H1 (cell line): ENCODE data around the gene GALNT2. TPM values are rescaled to one million over a fixed set of nuclear protein-coding genes. Genes with fewer than 3 reads are reported as not detected.

ENCODE experiments used
- CTCF ChIA-PET: fragments of 300-600 bp; sonication (Branson Sonifier 250); formaldehyde crosslinking; loops from one replicate; lab custom pipeline; 2021; ENCODE audit not compliant: partially characterized antibody; lab: Charles Lee
- POLR2A ChIA-PET: fragments of 300-600 bp; sonication (Branson Sonifier 250); formaldehyde crosslinking; loops from one replicate; lab custom pipeline; 2021; ENCODE audit warnings: inconsistent platforms; ENCODE audit not compliant: partially characterized antibody; lab: Charles Lee
- DNase-seq, 2 experiments: peaks; one replicate each; pipeline versions ENCODE4 v3.0.0 to v3.0.0-alpha.2; 2010 to 2022; ENCODE audit warnings: low spot score in 2 of 2, low read depth in 1 of 2, mixed read lengths in 1 of 2
- FAIRE-seq: peaks from 2 replicates; lab custom pipeline; 2011; peaks lifted over from hg19 to GRCh38; lab: Jason Lieb, UNC
- H2AFZ ChIP-seq: 2 replicates; pipeline ENCODE4 v1.8.1; 2012; ENCODE audit warnings: low read length, inconsistent platforms
- H2AK5ac ChIP-seq: 2 replicates; pipeline ENCODE4 v1.6.1; 2013; ENCODE audit warnings: low read depth, low read length
- H2BK120ac ChIP-seq: replicated peaks from 2 replicates; pipeline ENCODE3; 2013; ENCODE audit warnings: low read depth, low read length, inconsistent platforms
- H2BK12ac ChIP-seq: 2 replicates; pipeline ENCODE4 v1.6.1; 2013; ENCODE audit warnings: low read depth, low read length
- H2BK15ac ChIP-seq: 2 replicates; pipeline ENCODE4 v1.6.1; 2013; ENCODE audit warnings: low read length
- H2BK20ac ChIP-seq: 2 replicates; pipeline ENCODE4 v1.6.1; 2013; ENCODE audit warnings: low read length
- H2BK5ac ChIP-seq: 2 replicates; pipeline ENCODE4 v1.6.1; 2013; ENCODE audit warnings: low read depth, low read length
- H3K14ac ChIP-seq: 2 replicates; pipeline ENCODE4 v1.6.1; 2013; ENCODE audit warnings: inconsistent platforms; ENCODE audit not compliant: insufficient read length
- H3K18ac ChIP-seq: 2 replicates; pipeline ENCODE4 v1.6.1; 2013; ENCODE audit warnings: low read length; ENCODE audit errors: extremely low read depth
- H3K23ac ChIP-seq: 2 replicates; pipeline ENCODE4 v1.6.1; 2013; ENCODE audit warnings: inconsistent platforms; ENCODE audit not compliant: insufficient read length
- H3K23me2 ChIP-seq: 2 replicates; pipeline ENCODE4 v1.6.1; 2013; ENCODE audit warnings: low read depth, low read length
- H3K27ac ChIP-seq: 2 replicates; pipeline ENCODE4 v1.6.1; 2011; ENCODE audit warnings: low read depth, low read length, inconsistent platforms
- H3K27me3 ChIP-seq, 4 experiments: replicated peaks in 1 of 4; 1 replicate in 1 of 4; 2 replicates in 3 of 4; pipeline versions ENCODE4 v1.6.1 to v1.8.1; 2011 to 2013; ENCODE audit warnings: low read length in 3 of 4, mild to moderate bottlenecking in 3 of 4, inconsistent platforms in 2 of 4, mixed read lengths in 2 of 4, moderate library complexity in 1 of 4; ENCODE audit not compliant: control insufficient read depth in 3 of 4, insufficient read depth in 3 of 4; ENCODE audit errors: extremely low read depth in 1 of 4
- H3K36me3 ChIP-seq, 4 experiments: 2 replicates each; pipeline versions ENCODE4 v1.6.1 to v1.8.1; 2011 to 2013; ENCODE audit warnings: mild to moderate bottlenecking in 4 of 4, low read length in 3 of 4, moderate library complexity in 2 of 4, control low read depth in 1 of 4, inconsistent platforms in 1 of 4; ENCODE audit not compliant: insufficient read depth in 4 of 4, control insufficient read depth in 2 of 4
- H3K4ac ChIP-seq: replicated peaks from 2 replicates; pipeline ENCODE3; 2013; ENCODE audit warnings: low read length, low read depth, mixed read lengths, inconsistent platforms; ENCODE audit not compliant: insufficient read length
- H3K4me1 ChIP-seq, 4 experiments: replicated peaks in 1 of 4; 1 replicate in 1 of 4; 2 replicates in 3 of 4; pipeline versions ENCODE4 v1.6.1 to v1.8.1; 2011 to 2013; ENCODE audit warnings: low read length in 3 of 4, inconsistent platforms in 2 of 4, mixed read lengths in 1 of 4; ENCODE audit not compliant: insufficient read depth in 4 of 4, control insufficient read depth in 3 of 4
- H3K4me2 ChIP-seq, 2 experiments: 2 replicates each; pipeline versions ENCODE4 v1.6.1 to v1.8.1; 2011 to 2013; ENCODE audit warnings: low read depth in 2 of 2, low read length in 2 of 2, control low read depth in 1 of 2, inconsistent platforms in 1 of 2, mild to moderate bottlenecking in 1 of 2; ENCODE audit not compliant: insufficient read depth in 1 of 2
- H3K4me3 ChIP-seq, 4 experiments: fragments of 200-600, 300-600 bp in 1 of 4; sonication (generic), shearing (Covaris generic), sonication (Bioruptor Twin) in 1 of 4; 2 replicates each; pipeline versions ENCODE4 v1.5.1 to v1.8.1; 2011 to 2016; ENCODE audit warnings: low read length in 4 of 4, low read depth in 3 of 4, control low read depth in 2 of 4, inconsistent platforms in 2 of 4, mild to moderate bottlenecking in 2 of 4, mixed read lengths in 1 of 4, moderate library complexity in 1 of 4; ENCODE audit not compliant: insufficient read depth in 2 of 4; ENCODE audit errors: extremely low read depth in 1 of 4
- H3K56ac ChIP-seq: replicated peaks from 2 replicates; pipeline ENCODE3; 2013; ENCODE audit warnings: low read depth, mild to moderate bottlenecking, mixed read lengths, low read length, inconsistent platforms; ENCODE audit not compliant: insufficient read length
- H3K79me1 ChIP-seq: 2 replicates; pipeline ENCODE4 v1.6.1; 2013; ENCODE audit warnings: low read depth, low read length, control low read depth
- H3K79me2 ChIP-seq, 2 experiments: 2 replicates each; pipeline versions ENCODE4 v1.6.1 to v1.8.1; 2012 to 2013; ENCODE audit warnings: low read length in 2 of 2, mild to moderate bottlenecking in 2 of 2, inconsistent platforms in 1 of 2; ENCODE audit not compliant: insufficient read depth in 2 of 2, control insufficient read depth in 1 of 2
- H3K9ac ChIP-seq, 4 experiments: replicated peaks in 1 of 4; 1 replicate in 1 of 4; 2 replicates in 3 of 4; pipeline versions ENCODE4 v1.6.1 to v1.8.1; 2011 to 2013; ENCODE audit warnings: low read depth in 3 of 4, low read length in 3 of 4, control low read depth in 2 of 4, mild to moderate bottlenecking in 2 of 4, moderate library complexity in 2 of 4, inconsistent platforms in 1 of 4; ENCODE audit errors: extremely low read depth in 1 of 4
- H3K9me3 ChIP-seq, 2 experiments: 2 replicates each; pipeline versions ENCODE4 v1.6.1 to v1.8.1; 2012 to 2013; ENCODE audit warnings: mild to moderate bottlenecking in 2 of 2, moderate library complexity in 2 of 2, control low read depth in 1 of 2, inconsistent platforms in 1 of 2, low read depth in 1 of 2, low read length in 1 of 2, mixed read lengths in 1 of 2; ENCODE audit not compliant: insufficient read depth in 2 of 2
- H4K20me1 ChIP-seq, 2 experiments: replicated peaks in 1 of 2; 2 replicates each; pipeline versions ENCODE3 to v1.8.1; 2011 to 2013; ENCODE audit warnings: inconsistent platforms in 2 of 2, low read length in 2 of 2, mild to moderate bottlenecking in 1 of 2; ENCODE audit not compliant: insufficient read depth in 2 of 2, control insufficient read depth in 1 of 2
- H4K5ac ChIP-seq: 2 replicates; pipeline ENCODE4 v1.6.1; 2013; ENCODE audit warnings: low read length, low read depth, mixed read lengths, inconsistent platforms; ENCODE audit not compliant: insufficient read length
- H4K8ac ChIP-seq: 2 replicates; pipeline ENCODE4 v1.8.0; 2013; ENCODE audit warnings: mild to moderate bottlenecking, moderate library complexity, low read length, inconsistent platforms; ENCODE audit not compliant: insufficient read depth; ENCODE audit errors: extremely low read depth
- H4K91ac ChIP-seq: replicated peaks from 2 replicates; pipeline ENCODE3; 2013; ENCODE audit warnings: low read length, mixed read lengths, inconsistent platforms; ENCODE audit not compliant: insufficient read length
- ASH2L ChIP-seq: fragments of 200-600, 300-600 bp; sonication (generic); IDR thresholded peaks from one replicate; pipeline ENCODE4 v1.7.1; 2017; ENCODE audit warnings: low read length
- CBX5 ChIP-seq: fragments of 300-800, 300-1000 bp; sonication (generic); IDR thresholded peaks from 2 replicates; pipeline ENCODE4 v1.7.1; 2016; ENCODE audit warnings: antibody characterized with exemption, low read length, low read depth
- CTBP2 ChIP-seq: IDR thresholded peaks from 2 replicates; pipeline ENCODE4 v1.7.0; 2011; ENCODE audit warnings: borderline replicate concordance, mild to moderate bottlenecking, moderate library complexity, mixed read lengths, low read length; ENCODE audit not compliant: insufficient read depth, insufficient read length
- HDAC2 ChIP-seq, 2 experiments: fragments of 300-600 bp in 1 of 2; sonication (generic) in 1 of 2; IDR thresholded peaks; 2 replicates each; pipeline ENCODE4 v1.6.1; 2011 to 2012; ENCODE audit warnings: low read depth in 2 of 2, low read length in 2 of 2, mild to moderate bottlenecking in 2 of 2, moderate library complexity in 2 of 2, borderline replicate concordance in 1 of 2, inconsistent platforms in 1 of 2
- POLR2A ChIP-seq, 2 experiments: IDR thresholded peaks; 1 replicate in 1 of 2; 2 replicates in 1 of 2; pipeline ENCODE4 v1.6.1; 2011; ENCODE audit warnings: low read depth in 2 of 2, low read length in 2 of 2, mild to moderate bottlenecking in 2 of 2; ENCODE audit errors: control extremely low read depth in 1 of 2
- SIN3A ChIP-seq, 2 experiments: IDR thresholded peaks in 1 of 2; conservative IDR thresholded peaks in 1 of 2; 2 replicates each; pipeline ENCODE4 v1.6.1; 2011 to 2012; ENCODE audit warnings: low read length in 2 of 2, improper control_type of control experiment in 1 of 2, low read depth in 1 of 2, mild to moderate bottlenecking in 1 of 2
- YY1 ChIP-seq: IDR thresholded peaks from 2 replicates; pipeline ENCODE4 v1.6.1; 2011; ENCODE audit warnings: low read depth, mild to moderate bottlenecking, low read length
- ZNF274 ChIP-seq: IDR thresholded peaks from 2 replicates; pipeline ENCODE4 v1.7.0; 2012; ENCODE audit warnings: low read length, borderline replicate concordance; ENCODE audit errors: extremely low read depth
- WGBS, 2 experiments: shearing (Covaris generic) in 1 of 2; methylation state at CpG; one replicate each; pipeline versions ENCODE4 v1.1.6 to v1.1.7; 2013 to 2015; ENCODE audit warnings: low lambda C conversion rate in 2 of 2, mixed read lengths in 2 of 2, inconsistent platforms in 1 of 2, low coverage in 1 of 2, missing lambda C conversion rate in 1 of 2; ENCODE audit not compliant: insufficient replicate concordance in 2 of 2, insufficient coverage in 1 of 2, insufficient read length in 1 of 2; ENCODE audit errors: extremely low coverage in 1 of 2, missing lambda C conversion rate in 1 of 2; 5-methylcytosine and 5-hydroxymethylcytosine counted together
- polyA plus RNA-seq, 7 experiments: library from polyadenylated mRNA; depleted of rRNA in 3 of 7; stranded (reverse) in 5 of 7; unstranded in 2 of 7; fragments of >200 nt in 5 of 7; fragments of 200-250 nt in 2 of 7; gene quantifications; 1 replicate in 5 of 7; 2 replicates in 1 of 7; 4 replicates in 1 of 7; pipeline versions ENCODE4 v1.2.1 to v1.2.3, GENCODE V29; 2011 to 2013; ENCODE audit warnings: missing spikeins in 2 of 7, mixed read lengths in 2 of 7
- total RNA-seq: library from RNA; stranded (reverse); fragmentation: NEBNext Ultra II Directional; extraction: Animal tissue kit (Norgen Biotek cat#: 25700); gene quantifications from 2 replicates; pipeline ENCODE4 v1.2.1, GENCODE V29; 2021
- TF ChIP-seq, protein P1 (sequence below), 3 experiments: IDR thresholded peaks; 1 replicate in 2 of 3; 2 replicates in 1 of 3; pipeline versions ENCODE4 v1.5.1 to v1.6.1; 2011; ENCODE audit warnings: low read length in 3 of 3, mild to moderate bottlenecking in 3 of 3, inconsistent platforms in 2 of 3, low read depth in 1 of 3, moderate library complexity in 1 of 3; ENCODE audit not compliant: insufficient read depth in 1 of 3; ENCODE audit errors: control extremely low read depth in 1 of 3

Gene GALNT2
- total and polyA plus RNA-seq, 2 of the 8 experiments (the other 6 are each of a cell fraction or from before 2014, with no cell fraction given) = 34.5 to 75.3 TPM

GRCh38 chr1:230083746-230084407, 16.8 kb downstream of the GALNT2 start:
- H3K9me3 ChIP-seq = peaks cover 8 to 9% of the 10 kb centered on the region in 2 experiments; a peak in 3 of 4 replicates
- no peaks in the 10 kb centered on the region for H3K36me3 ChIP-seq
- H2AK5ac ChIP-seq = no peak overlapping the region
- no peak overlapping the region for H2BK120ac ChIP-seq
- no peak overlapping the region for H3K23ac ChIP-seq
- H4K8ac ChIP-seq = no peak overlapping the region
- ChIA-PET POLR2A (no interaction called here), CTCF (interaction anchor here (0.9 to 2.8 kb wide), 2 partner anchors 14 to 36 kb away, joined by 3 to 8 read pairs; no protein-coding TSS in a partner anchor)
- H3K4me3 ChIP-seq = no peak overlapping the region
- no peak overlapping the region for H2BK15ac ChIP-seq
- H3K4me2 ChIP-seq = no peak overlapping the region
- H2BK12ac ChIP-seq = no peak overlapping the region
- H3K14ac ChIP-seq = no peak overlapping the region
- FAIRE-seq = no peak
- H3K4me1 ChIP-seq = peaks cover 0 to 15% (median 5%) of the 10 kb centered on the region in 4 experiments; a peak in 5 of 7 replicates
- no peak overlapping the region for H3K56ac ChIP-seq
- no peak overlapping the region for H4K91ac ChIP-seq
- H3K4ac ChIP-seq = no peak overlapping the region
- 91% methylated on average over 10 of the region's 10 CpGs; no CpG with 5 or more reads in 1 of the 2 experiments for WGBS, 2 experiments
- H3K79me2 ChIP-seq = peaks cover 13 to 97% of the 10 kb centered on the region in 2 experiments; a peak in 3 of 4 replicates
- H3K23me2 ChIP-seq = no peaks in the 10 kb centered on the region
- H4K20me1 ChIP-seq = peaks cover 11 to 14% of the 10 kb centered on the region in 2 experiments
- H2BK5ac ChIP-seq = peak overlapping the region; percentile 38; the same call in 1 of the 2 replicates
- no peak overlapping the region for H2BK20ac ChIP-seq
- no peak overlapping the region; the same call in 1 of the 2 replicates for H3K18ac ChIP-seq
- H3K9ac ChIP-seq = no peak overlapping the region
- no peak overlapping the region for H3K27ac ChIP-seq
- H2AFZ ChIP-seq = no peak overlapping the region
- H3K79me1 ChIP-seq = peaks cover 34% of the 10 kb centered on the region
- no peaks in the 10 kb centered on the region for H3K27me3 ChIP-seq
- no peak overlapping the region for H4K5ac ChIP-seq
- no peak for DNase-seq
- TF ChIP-seq YY1 = no peak
- no peak for TF ChIP-seq SIN3A (conservative IDR thresholded peaks at IDR 0.05 in 1 of 2, IDR thresholded peaks at IDR 0.05 in 1 of 2; ENCODE audit: low read depth in 1 of 2, low read length in 2 of 2)
- no peak for TF ChIP-seq HDAC2 (IDR thresholded peaks at IDR 0.05; ENCODE audit: borderline replicate concordance in 1 of 2, low read depth in 2 of 2, low read length in 2 of 2)
- no peak for TF ChIP-seq ZNF274
- TF ChIP-seq, protein P1, sequence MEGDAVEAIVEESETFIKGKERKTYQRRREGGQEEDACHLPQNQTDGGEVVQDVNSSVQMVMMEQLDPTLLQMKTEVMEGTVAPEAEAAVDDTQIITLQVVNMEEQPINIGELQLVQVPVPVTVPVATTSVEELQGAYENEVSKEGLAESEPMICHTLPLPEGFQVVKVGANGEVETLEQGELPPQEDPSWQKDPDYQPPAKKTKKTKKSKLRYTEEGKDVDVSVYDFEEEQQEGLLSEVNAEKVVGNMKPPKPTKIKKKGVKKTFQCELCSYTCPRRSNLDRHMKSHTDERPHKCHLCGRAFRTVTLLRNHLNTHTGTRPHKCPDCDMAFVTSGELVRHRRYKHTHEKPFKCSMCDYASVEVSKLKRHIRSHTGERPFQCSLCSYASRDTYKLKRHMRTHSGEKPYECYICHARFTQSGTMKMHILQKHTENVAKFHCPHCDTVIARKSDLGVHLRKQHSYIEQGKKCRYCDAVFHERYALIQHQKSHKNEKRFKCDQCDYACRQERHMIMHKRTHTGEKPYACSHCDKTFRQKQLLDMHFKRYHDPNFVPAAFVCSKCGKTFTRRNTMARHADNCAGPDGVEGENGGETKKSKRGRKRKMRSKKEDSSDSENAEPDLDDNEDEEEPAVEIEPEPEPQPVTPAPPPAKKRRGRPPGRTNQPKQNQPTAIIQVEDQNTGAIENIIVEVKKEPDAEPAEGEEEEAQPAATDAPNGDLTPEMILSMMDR (IDR thresholded peaks at IDR 0.05; ENCODE audit: control extremely low read depth in 1 of 3, insufficient read depth in 1 of 3, low read depth in 1 of 3, low read length in 3 of 3) = no peak
- no peak for TF ChIP-seq POLR2A (IDR thresholded peaks at IDR 0.05; ENCODE audit: control extremely low read depth in 1 of 2, low read depth in 2 of 2, low read length in 2 of 2)
- no peak for TF ChIP-seq ASH2L
- no peak for TF ChIP-seq CBX5
- no peak for TF ChIP-seq CTBP2
